ENCODE measurements around the gene MFAP2.

Gene MFAP2

DNA sequence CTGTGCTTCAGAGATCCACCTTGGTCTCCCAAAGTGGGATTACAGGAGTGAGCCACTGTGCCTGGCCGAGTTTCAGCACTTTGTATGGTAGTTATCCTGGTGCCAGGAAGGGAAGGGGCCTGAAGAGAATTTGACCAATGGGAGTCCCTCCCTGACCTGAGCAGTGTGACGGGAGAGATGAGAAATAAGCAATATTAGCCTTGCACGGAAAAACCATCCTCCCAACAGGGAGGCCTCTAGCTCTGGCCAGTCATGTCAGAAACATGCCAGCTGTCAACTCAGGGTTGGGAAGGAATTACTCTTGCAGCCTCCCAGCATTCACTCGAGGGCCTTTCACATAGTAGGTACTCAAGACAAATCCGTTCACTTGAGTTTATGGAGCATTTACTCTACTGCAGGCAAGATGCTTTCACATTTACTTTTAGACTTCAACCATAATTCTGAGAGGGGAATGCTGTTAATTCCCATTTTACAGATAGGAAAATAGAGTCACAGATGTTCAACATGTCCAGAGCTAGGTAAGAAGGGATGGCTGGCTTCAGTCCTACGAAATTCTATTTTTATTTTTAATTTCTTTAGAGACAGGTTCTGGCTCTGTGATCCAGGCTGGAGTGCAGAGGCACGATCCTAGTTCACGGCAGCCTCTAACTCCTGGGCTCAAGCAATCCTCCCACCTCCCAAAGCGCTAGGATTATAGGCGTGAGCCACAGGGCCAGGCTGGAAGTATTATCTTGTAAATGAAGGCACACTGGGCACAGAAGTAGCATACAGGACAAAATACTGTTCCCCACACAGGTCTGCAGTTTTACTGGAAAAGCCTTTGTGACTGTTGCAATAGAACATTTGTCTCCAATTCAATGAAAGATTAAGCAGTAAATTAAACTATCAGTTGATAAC lies 34.5 kb upstream of the MFAP2 start:
- no peaks in the 10 kb centered on the region for H3K79me2 ChIP-seq (ENCODE audit: control insufficient read depth, low read length)
- TF ChIP-seq, protein P1, sequence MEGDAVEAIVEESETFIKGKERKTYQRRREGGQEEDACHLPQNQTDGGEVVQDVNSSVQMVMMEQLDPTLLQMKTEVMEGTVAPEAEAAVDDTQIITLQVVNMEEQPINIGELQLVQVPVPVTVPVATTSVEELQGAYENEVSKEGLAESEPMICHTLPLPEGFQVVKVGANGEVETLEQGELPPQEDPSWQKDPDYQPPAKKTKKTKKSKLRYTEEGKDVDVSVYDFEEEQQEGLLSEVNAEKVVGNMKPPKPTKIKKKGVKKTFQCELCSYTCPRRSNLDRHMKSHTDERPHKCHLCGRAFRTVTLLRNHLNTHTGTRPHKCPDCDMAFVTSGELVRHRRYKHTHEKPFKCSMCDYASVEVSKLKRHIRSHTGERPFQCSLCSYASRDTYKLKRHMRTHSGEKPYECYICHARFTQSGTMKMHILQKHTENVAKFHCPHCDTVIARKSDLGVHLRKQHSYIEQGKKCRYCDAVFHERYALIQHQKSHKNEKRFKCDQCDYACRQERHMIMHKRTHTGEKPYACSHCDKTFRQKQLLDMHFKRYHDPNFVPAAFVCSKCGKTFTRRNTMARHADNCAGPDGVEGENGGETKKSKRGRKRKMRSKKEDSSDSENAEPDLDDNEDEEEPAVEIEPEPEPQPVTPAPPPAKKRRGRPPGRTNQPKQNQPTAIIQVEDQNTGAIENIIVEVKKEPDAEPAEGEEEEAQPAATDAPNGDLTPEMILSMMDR (IDR thresholded peaks at IDR 0.05; ENCODE audit: low read depth, low read length, poor library complexity, severe bottlenecking): no peak
- no peak for TF ChIP-seq EZH2phosphoT487 (IDR thresholded peaks at IDR 0.05; ENCODE audit: borderline replicate concordance, low read length)
- peaks cover 16% of the 10 kb centered on the region for H3K36me3 ChIP-seq (ENCODE audit: control insufficient read depth, low read length)
- peaks cover 9% of the 10 kb centered on the region; the same call in 1 of the 2 replicates for H3F3A ChIP-seq (ENCODE audit: control insufficient read depth, insufficient read depth)
- H3K9me3 ChIP-seq (ENCODE audit: control insufficient read depth, insufficient read depth, low read length): no peaks in the 10 kb centered on the region
- no peak overlapping the region for H3K4me3 ChIP-seq (ENCODE audit: low read length)
- H3K9me2 ChIP-seq (replicated peaks; ENCODE audit: control insufficient read depth, low read length): no peaks in the 10 kb centered on the region
- H3K27me3 ChIP-seq (ENCODE audit: control insufficient read depth, low read length): no peaks in the 10 kb centered on the region
- H4K20me1 ChIP-seq (ENCODE audit: control insufficient read depth, insufficient read depth, low read depth, low read length): peaks cover 8% of the 10 kb centered on the region; the same call in 1 of the 2 replicates
- no peak overlapping the region for H3K4me2 ChIP-seq (ENCODE audit: low read length)
- peaks cover 19% of the 10 kb centered on the region for H3K4me1 ChIP-seq (ENCODE audit: control insufficient read depth, low read length)
- no peak overlapping the region for H3K27ac ChIP-seq (ENCODE audit: low read depth, low read length)

DNA sequence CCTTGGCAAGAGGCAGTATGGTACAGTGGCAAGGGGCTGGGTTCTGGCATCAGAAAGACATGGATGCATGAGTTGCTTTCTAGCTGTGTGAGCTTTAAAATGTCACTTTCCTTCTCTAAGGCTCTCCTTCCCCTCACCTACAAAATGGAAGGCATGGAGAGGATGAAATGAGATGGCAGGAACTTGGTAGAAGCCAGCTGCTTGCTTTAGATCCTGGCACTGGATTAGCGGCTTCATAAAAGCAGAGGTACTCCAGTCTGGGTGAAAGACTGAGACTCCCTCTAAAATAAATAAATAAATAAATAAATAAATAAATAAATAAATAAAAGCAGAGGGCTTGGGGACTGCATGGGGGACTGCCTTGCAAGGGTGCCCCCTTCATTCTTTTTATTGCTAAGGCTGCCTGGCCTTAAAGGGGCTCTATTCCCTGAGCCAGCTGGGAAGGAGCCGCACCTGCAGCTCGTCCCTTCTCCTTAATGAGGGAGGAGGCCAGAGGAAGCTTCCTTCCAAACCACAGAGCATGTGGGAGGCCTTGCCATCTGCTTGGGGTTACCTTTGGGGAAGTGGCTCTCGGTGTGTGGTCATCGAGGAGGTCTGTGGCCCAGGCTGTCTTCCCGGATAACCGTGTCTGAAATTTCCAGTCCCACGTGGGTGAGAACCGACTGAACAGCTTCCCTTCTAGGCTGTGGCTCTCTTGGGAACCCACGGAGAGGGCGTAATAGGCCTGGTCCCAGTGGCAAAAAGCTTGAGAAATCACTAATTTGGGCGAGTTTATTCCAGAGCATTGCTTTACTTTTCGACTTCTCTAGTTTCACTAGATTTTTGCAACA lies 33.3 kb upstream of the MFAP2 start:
- no peaks in the 10 kb centered on the region for H3K27me3 ChIP-seq (ENCODE audit: control insufficient read depth, low read length)
- H3K79me2 ChIP-seq (ENCODE audit: control insufficient read depth, low read length): no peaks in the 10 kb centered on the region
- peaks cover 2% of the 10 kb centered on the region; the same call in 1 of the 2 replicates for H3F3A ChIP-seq (ENCODE audit: control insufficient read depth, insufficient read depth)
- TF ChIP-seq, protein P1 (IDR thresholded peaks at IDR 0.05; ENCODE audit: low read depth, low read length, poor library complexity, severe bottlenecking): no peak
- no peaks in the 10 kb centered on the region for H3K9me3 ChIP-seq (ENCODE audit: control insufficient read depth, insufficient read depth, low read length)
- no peak overlapping the region for H3K27ac ChIP-seq (ENCODE audit: low read depth, low read length)
- no peaks in the 10 kb centered on the region for H3K9me2 ChIP-seq (replicated peaks; ENCODE audit: control insufficient read depth, low read length)
- peaks cover 5% of the 10 kb centered on the region for H3K36me3 ChIP-seq (ENCODE audit: control insufficient read depth, low read length)
- peaks cover 26% of the 10 kb centered on the region for H3K4me1 ChIP-seq (ENCODE audit: control insufficient read depth, low read length)
- H4K20me1 ChIP-seq (ENCODE audit: control insufficient read depth, insufficient read depth, low read depth, low read length): peaks cover 8% of the 10 kb centered on the region; the same call in 1 of the 2 replicates
- H3K4me2 ChIP-seq (ENCODE audit: low read length): no peak overlapping the region
- no peak overlapping the region for H3K4me3 ChIP-seq (ENCODE audit: low read length)

DNA sequence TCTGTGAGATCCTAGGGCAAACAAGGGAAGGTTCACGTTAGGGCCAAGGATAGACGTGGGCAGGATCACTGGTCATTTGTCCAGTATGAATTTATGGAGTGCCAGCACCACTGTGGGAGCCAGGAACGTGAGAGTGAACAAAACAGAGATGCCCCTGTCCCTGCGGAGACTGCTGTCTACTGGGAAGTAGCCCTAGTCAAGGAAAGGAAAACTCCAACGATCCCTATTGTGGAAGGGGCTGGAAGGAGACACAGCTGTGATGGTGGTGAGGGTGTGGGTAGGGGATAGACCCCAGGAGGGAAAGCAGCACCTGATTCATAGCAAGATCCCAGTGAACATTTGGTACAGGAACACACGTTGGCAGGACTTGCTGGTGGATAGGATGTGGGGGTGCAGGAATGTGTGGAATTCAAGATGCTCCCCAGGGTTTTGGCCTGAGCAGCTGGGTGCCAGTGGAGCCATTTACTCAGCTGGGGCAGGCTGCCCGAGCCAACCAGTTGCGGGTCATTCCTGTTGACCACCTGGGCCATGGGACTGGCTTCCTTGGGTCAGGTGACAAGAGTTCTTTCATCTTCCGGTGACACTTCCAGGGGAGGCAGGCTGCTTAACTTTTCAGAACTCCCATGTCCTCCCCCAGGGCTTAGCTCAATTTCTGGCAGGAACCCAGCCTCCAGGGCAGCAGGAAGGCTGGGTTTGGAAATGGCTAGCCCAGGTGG lies 32.5 kb upstream of the MFAP2 start:
- H3K79me2 ChIP-seq (ENCODE audit: control insufficient read depth, low read length): no peaks in the 10 kb centered on the region
- H3K4me1 ChIP-seq (ENCODE audit: control insufficient read depth, low read length): peaks cover 26% of the 10 kb centered on the region
- H3K36me3 ChIP-seq (ENCODE audit: control insufficient read depth, low read length): no peaks in the 10 kb centered on the region; the same call in 1 of the 2 replicates
- H3F3A ChIP-seq (ENCODE audit: control insufficient read depth, insufficient read depth): no peaks in the 10 kb centered on the region
- H3K4me2 ChIP-seq (ENCODE audit: low read length): no peak overlapping the region
- H3K27ac ChIP-seq (ENCODE audit: low read depth, low read length): no peak overlapping the region
- no peaks in the 10 kb centered on the region for H3K9me3 ChIP-seq (ENCODE audit: control insufficient read depth, insufficient read depth, low read length)
- H3K4me3 ChIP-seq (ENCODE audit: low read length): no peak overlapping the region
- H4K20me1 ChIP-seq (ENCODE audit: control insufficient read depth, insufficient read depth, low read depth, low read length): peaks cover 8% of the 10 kb centered on the region; the same call in 1 of the 2 replicates
- no peaks in the 10 kb centered on the region for H3K9me2 ChIP-seq (replicated peaks; ENCODE audit: control insufficient read depth, low read length)
- TF ChIP-seq, protein P1 (IDR thresholded peaks at IDR 0.05; ENCODE audit: low read depth, low read length, poor library complexity, severe bottlenecking): no peak
- TF ChIP-seq EZH2phosphoT487 (IDR thresholded peaks at IDR 0.05; ENCODE audit: borderline replicate concordance, low read length): no peak
- no peaks in the 10 kb centered on the region for H3K27me3 ChIP-seq (ENCODE audit: control insufficient read depth, low read length)

All from DOHH2 (cell line).